Measurements from ENCODE around the gene SERPINB1. TPM values are rescaled to one million over a fixed set of nuclear protein-coding genes. Genes with fewer than 3 reads are reported as not detected.
"Not testable (repeated sequence)": the region's sequence is repeated elsewhere in the genome, so short reads cannot be mapped to it uniquely, and the experiment has no call there.

Gene SERPINB1
- 0.22 TPM in 1 of 2 replicates, not detected in the other for total RNA-seq (2014; rRNA removed; shearing (Covaris generic); ENCODE audit: low replicate concordance)

DNA sequence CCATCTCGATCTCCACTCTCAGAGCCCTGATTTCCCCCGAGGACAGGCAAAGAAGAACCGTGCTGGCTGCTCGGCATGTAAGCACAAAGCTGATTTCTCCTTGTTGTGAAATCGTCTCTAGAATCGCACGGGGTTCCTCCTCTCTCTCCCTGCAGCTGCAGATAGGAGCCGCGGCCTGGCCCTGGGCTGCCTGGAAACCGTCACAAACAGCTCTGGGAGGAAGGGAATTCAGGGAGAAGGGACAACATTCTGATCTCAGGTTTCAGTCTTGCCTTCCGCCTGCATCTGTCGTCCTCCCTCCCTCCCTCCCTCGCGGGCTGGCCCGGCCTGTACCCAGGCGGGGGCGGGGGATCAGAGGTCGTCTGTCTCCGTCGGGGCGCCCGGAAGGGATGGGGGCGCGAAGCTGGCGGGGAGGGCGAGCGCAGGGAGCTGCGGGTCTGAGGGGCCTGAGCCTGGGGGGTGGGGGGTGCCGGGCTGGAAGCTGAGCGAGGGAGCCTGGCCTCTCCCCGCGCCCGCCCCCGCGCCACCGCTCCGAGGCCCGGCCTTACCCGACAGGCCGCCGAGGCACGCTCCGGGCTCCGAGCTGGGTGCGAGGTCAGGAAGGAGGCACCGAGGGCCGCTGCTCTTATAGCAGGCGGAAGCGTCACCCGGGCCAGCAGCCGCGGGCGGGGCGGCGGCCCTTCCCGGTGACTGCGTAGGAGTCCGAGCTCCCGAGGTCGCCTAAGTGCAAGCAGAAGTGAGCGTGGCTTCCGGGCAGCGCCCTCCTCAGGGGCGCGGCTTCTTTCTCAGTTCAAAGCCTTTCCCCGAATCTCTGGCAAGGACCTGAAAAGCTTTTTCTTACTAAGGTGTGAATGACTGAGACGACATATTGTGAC lies at the start of gene SERPINB1:
Gene SERPINB1, minus strand, starts transcription at position 600 of the 875 bp plus-strand sequence. CDS start 1,277 bp downstream, outside the sequence.
- Histone ChIP-seq H3K27me3 (ENCODE audit: low read length) (no peaks in the 10 kb centered on the region), H3K27ac (ENCODE audit: low read length) (no peak within 1 kb of the TSS), H3K36me3 (ENCODE audit: insufficient read depth, low read length) (no peaks in the 10 kb centered on the region), H3K9me2 (replicated peaks; ENCODE audit: insufficient read depth, low read length) (no peaks in the 10 kb centered on the region), H3K4me2 (ENCODE audit: low read depth, low read length, poor library complexity, severe bottlenecking) (no peak within 1 kb of the TSS), H4K20me1 (ENCODE audit: insufficient read depth, low read depth, low read length) (no peaks in the 10 kb centered on the region), H3K9ac (ENCODE audit: low read length) (no peak within 1 kb of the TSS), H3K79me2 (ENCODE audit: low read length) (no peaks in the 10 kb centered on the region), H3K4me3 (ENCODE audit: low read length) (no peak within 1 kb of the TSS), H3K9me3 (ENCODE audit: low read length) (no peaks in the 10 kb centered on the region), H3K4me1 (ENCODE audit: low read length) (peaks cover 14% of the 10 kb centered on the region), H2AFZ (ENCODE audit: low read length) (no peak within 1 kb of the TSS)
- DNase-seq: no peak

DNA sequence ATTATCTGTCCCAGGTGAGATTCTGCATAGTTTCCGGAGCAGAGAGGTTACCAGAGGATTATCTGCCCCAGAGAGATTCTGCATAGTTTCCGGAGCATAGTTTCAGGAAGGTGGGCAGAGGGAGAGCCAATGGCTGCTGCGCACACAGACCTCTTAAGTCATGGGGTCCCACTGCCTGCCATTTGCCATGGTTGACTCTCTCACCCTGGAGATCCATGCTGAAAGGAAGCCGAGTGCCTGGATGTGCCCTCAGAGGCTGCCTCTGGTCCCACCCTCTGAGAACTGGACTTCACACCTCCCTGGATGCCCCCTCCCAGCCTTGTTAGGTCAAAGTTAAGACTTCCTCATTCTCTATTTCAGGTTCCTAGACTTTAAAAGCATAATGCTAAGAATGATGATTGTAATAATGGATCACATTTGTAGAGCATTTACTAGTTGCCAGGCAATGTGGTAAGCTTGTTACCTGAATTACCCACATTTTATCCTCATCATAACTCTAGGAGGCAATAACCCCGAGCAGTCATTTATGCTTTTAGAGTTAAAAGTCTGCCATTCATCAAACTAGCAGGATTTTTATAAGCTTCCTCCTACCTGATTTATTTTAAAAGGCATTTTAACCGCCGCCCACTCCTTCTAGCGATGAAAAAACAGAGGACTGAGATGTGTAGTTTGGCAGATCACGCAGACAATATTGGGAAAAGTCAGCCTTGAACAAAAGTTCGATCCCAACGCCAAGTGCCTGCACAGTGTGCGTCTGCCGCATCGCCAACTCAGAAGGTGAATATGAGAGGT lies 49.5 kb upstream of the SERPINB1 start:
- DNase-seq: no peak
- no peak overlapping the region for H3K4me3 ChIP-seq (ENCODE audit: low read length)
- peaks cover 20% of the 10 kb centered on the region for H3K4me1 ChIP-seq (ENCODE audit: low read length)
- peaks cover 4% of the 10 kb centered on the region for H3K79me2 ChIP-seq (ENCODE audit: low read length)
- H3K9ac ChIP-seq (ENCODE audit: low read length): no peak overlapping the region
- no peaks in the 10 kb centered on the region; the same call in 1 of the 2 replicates for H4K20me1 ChIP-seq (ENCODE audit: insufficient read depth, low read depth, low read length)
- H3K9me2 ChIP-seq (replicated peaks; ENCODE audit: insufficient read depth, low read length): no peaks in the 10 kb centered on the region
- no peak overlapping the region for H3K27ac ChIP-seq (ENCODE audit: low read length)
- H3K4me2 ChIP-seq (ENCODE audit: low read depth, low read length, poor library complexity, severe bottlenecking): no peak overlapping the region
- H3K9me3 ChIP-seq (ENCODE audit: low read length): no peaks in the 10 kb centered on the region
- H3K27me3 ChIP-seq (ENCODE audit: low read length): no peaks in the 10 kb centered on the region
- peaks cover 60% of the 10 kb centered on the region for H3K36me3 ChIP-seq (ENCODE audit: insufficient read depth, low read length)
- no peak overlapping the region for H2AFZ ChIP-seq (ENCODE audit: low read length)

DNA sequence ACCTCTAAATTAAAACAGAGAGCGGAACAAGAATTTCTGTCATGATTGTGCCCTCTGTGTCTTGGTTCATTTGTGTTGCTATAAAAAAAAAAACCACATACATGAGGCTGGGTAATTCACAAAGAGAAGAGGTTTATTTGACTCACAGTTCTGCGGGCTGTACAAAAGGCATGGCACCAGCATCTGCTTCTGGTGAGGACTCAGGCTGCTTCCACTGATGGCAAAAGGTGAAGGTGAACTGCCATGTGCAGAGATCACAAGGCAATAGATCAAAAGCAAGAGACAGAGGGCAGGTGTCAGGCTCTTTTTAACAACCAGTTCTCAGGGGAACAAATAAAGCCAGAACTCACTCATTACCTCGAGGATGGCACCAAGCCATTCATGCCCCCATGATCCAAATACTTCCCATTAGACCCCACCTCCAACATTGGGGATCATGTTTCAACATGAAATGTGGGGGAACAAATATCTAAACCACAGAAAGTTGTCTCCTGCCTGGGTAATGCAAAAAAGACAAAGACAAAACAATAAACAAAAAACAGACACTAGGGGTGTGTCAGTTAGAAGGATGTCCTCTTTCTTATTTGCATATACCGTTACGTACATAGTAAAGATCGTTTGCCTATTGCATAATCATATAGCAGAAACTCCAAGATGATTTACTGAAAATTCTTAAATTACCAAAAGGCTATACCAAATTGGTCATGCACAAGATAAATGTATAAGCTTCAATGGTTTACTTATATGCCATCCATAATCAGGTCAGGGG lies 44.5 kb upstream of the SERPINB1 start:
- Histone ChIP-seq H3K79me2 (ENCODE audit: low read length) (no peaks in the 10 kb centered on the region), H3K4me2 (ENCODE audit: low read depth, low read length, poor library complexity, severe bottlenecking) (peak overlapping the region; percentile 39), H4K20me1 (ENCODE audit: insufficient read depth, low read depth, low read length) (no peaks in the 10 kb centered on the region), H3K9me2 (replicated peaks; ENCODE audit: insufficient read depth, low read length) (no peaks in the 10 kb centered on the region), H3K9me3 (ENCODE audit: low read length) (no peaks in the 10 kb centered on the region), H3K4me3 (ENCODE audit: low read length) (peak overlapping the region; percentile 11; the same call in 1 of the 2 replicates), H3K9ac (ENCODE audit: low read length) (no peak overlapping the region), H3K4me1 (ENCODE audit: low read length) (peaks cover 58% of the 10 kb centered on the region), H2AFZ (ENCODE audit: low read length) (no peak overlapping the region), H3K27ac (ENCODE audit: low read length) (peak overlapping the region; percentile 89), H3K27me3 (ENCODE audit: low read length) (no peaks in the 10 kb centered on the region), H3K36me3 (ENCODE audit: insufficient read depth, low read length) (peaks cover 23% of the 10 kb centered on the region)
- peak; percentile 53 for DNase-seq

DNA sequence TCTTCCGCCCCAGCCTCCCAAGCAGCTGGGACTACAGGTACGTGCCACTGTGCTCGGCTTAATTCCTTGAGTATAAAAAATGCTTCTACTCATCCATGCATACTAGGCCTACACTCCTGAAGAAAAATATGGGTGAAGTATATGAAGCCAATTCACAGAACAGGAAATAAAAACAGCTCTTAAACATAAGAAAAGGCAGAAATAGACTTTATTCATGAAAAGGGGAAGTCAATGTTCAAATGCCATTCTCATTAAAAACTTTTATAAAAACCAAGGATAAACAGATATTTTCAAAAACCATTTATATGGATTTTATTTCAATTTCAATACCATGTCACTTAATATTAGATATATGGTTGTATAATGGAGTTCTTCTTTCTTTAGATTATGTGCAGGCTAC lies 43.1 kb upstream of the SERPINB1 start:
- peaks cover 72% of the 10 kb centered on the region for H3K4me1 ChIP-seq (ENCODE audit: low read length)
- H3K27me3 ChIP-seq (ENCODE audit: low read length): no peaks in the 10 kb centered on the region
- H3K79me2 ChIP-seq (ENCODE audit: low read length): no peaks in the 10 kb centered on the region
- H3K27ac ChIP-seq (ENCODE audit: low read length): peak overlapping the region; percentile 89
- H3K9me2 ChIP-seq (replicated peaks; ENCODE audit: insufficient read depth, low read length): no peaks in the 10 kb centered on the region
- H3K36me3 ChIP-seq (ENCODE audit: insufficient read depth, low read length): peaks cover 9% of the 10 kb centered on the region; the same call in 1 of the 2 replicates
- H2AFZ ChIP-seq (ENCODE audit: low read length): no peak overlapping the region
- no peak for DNase-seq
- no peak overlapping the region for H3K9ac ChIP-seq (ENCODE audit: low read length)
- H3K4me3 ChIP-seq (ENCODE audit: low read length): no peak overlapping the region
- no peaks in the 10 kb centered on the region for H3K9me3 ChIP-seq (ENCODE audit: low read length)
- peak overlapping the region; percentile 39 for H3K4me2 ChIP-seq (ENCODE audit: low read depth, low read length, poor library complexity, severe bottlenecking)
- no peaks in the 10 kb centered on the region for H4K20me1 ChIP-seq (ENCODE audit: insufficient read depth, low read depth, low read length)

DNA sequence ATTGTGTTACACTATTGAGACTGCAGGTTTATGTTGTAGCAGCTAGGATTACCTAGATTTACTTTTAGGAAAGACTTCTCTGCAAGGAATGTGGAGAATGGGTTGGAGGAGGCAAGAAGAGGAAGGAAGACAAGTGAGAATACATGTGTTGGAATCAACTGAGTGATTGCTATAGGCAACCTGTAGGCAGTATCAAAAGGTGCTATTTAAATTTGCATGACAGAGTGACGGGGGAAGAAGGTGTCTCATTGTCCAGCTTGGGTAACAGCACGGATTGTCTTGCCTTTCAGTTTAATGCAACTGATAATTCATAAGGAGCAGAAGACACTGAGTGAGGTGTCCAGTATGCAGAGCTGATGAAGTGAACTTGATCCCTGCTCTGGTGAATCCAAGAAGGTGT lies 42.0 kb upstream of the SERPINB1 start:
- Histone ChIP-seq H3K9ac (ENCODE audit: low read length) (no peak overlapping the region), H3K27me3 (ENCODE audit: low read length) (no peaks in the 10 kb centered on the region), H3K4me1 (ENCODE audit: low read length) (peaks cover 83% of the 10 kb centered on the region), H3K9me2 (replicated peaks; ENCODE audit: insufficient read depth, low read length) (no peaks in the 10 kb centered on the region), H3K9me3 (ENCODE audit: low read length) (no peaks in the 10 kb centered on the region), H3K4me3 (ENCODE audit: low read length) (no peak overlapping the region), H2AFZ (ENCODE audit: low read length) (no peak overlapping the region), H3K4me2 (ENCODE audit: low read depth, low read length, poor library complexity, severe bottlenecking) (no peak overlapping the region), H3K36me3 (ENCODE audit: insufficient read depth, low read length) (0 out of 2 replicates have a peak, but pooled peaks cover 7% of the 10 kb centered on the region), H3K27ac (ENCODE audit: low read length) (peak overlapping the region; percentile 89), H4K20me1 (ENCODE audit: insufficient read depth, low read depth, low read length) (no peaks in the 10 kb centered on the region), H3K79me2 (ENCODE audit: low read length) (no peaks in the 10 kb centered on the region)
- no peak for DNase-seq

DNA sequence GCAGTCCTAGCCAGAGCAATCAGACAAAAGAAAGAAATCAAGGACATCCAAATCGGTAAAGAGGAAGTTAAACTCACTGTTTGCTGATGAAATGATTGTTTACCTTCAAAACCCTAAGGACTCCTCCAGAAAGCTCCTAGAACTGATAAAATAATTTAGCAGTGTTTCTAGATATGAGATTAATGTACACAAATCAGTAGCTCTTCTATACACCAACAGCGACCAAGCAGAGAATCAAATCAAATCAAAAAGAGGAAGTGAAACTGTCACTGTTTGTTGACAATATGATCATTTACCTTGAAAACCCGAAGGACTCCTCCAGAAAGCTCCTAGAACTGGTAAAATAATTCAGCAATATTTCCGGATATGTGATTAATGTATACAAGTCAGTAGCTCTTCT lies 39.8 kb upstream of the SERPINB1 start:
- Histone ChIP-seq H3K27ac (ENCODE audit: low read length) (peak overlapping the region; percentile 58), H3K4me2 (ENCODE audit: low read depth, low read length, poor library complexity, severe bottlenecking) (peak overlapping the region; percentile 29), H3K4me3 (ENCODE audit: low read length) (no peak overlapping the region), H3K9me2 (replicated peaks; ENCODE audit: insufficient read depth, low read length) (no peaks in the 10 kb centered on the region), H3K36me3 (ENCODE audit: insufficient read depth, low read length) (no peaks in the 10 kb centered on the region), H3K4me1 (ENCODE audit: low read length) (peaks cover 88% of the 10 kb centered on the region), H2AFZ (ENCODE audit: low read length) (no peak overlapping the region), H3K27me3 (ENCODE audit: low read length) (no peaks in the 10 kb centered on the region), H3K79me2 (ENCODE audit: low read length) (no peaks in the 10 kb centered on the region), H3K9me3 (ENCODE audit: low read length) (no peaks in the 10 kb centered on the region), H4K20me1 (ENCODE audit: insufficient read depth, low read depth, low read length) (no peaks in the 10 kb centered on the region), H3K9ac (ENCODE audit: low read length) (no peak overlapping the region)
- peak; percentile 65 for DNase-seq

DNA sequence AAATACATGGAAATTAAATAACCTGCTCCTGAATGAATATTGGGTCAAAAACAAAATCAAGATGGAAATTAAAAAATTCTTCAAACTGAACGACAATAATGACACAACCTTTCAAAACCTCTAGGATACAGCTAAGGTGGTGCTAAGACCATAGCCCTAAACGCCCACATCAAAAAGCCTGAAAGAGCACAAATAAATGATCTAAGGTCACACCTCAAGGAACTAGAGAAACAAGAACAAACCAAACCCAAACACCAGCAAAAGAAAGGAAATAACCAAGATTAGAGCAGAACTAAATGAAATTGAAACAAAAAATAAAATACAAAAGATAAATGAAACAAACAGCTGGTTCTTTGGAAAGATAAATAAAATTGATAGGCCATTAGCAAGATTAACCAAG lies 38.5 kb upstream of the SERPINB1 start:
- not testable (repeated sequence) for H3K9me3 ChIP-seq (ENCODE audit: low read length); DNase-seq; H3K9ac ChIP-seq (ENCODE audit: low read length); H3K4me2 ChIP-seq (ENCODE audit: low read depth, low read length, poor library complexity, severe bottlenecking); H3K4me3 ChIP-seq (ENCODE audit: low read length); H2AFZ ChIP-seq (ENCODE audit: low read length); H3K27me3 ChIP-seq (ENCODE audit: low read length); H4K20me1 ChIP-seq (ENCODE audit: insufficient read depth, low read depth, low read length); H3K36me3 ChIP-seq (ENCODE audit: insufficient read depth, low read length); H3K79me2 ChIP-seq (ENCODE audit: low read length); H3K9me2 ChIP-seq (replicated peaks; ENCODE audit: insufficient read depth, low read length)
- H3K4me1 ChIP-seq (ENCODE audit: low read length): peaks cover 86% of the 10 kb centered on the region
- H3K27ac ChIP-seq (ENCODE audit: low read length): peak overlapping the region; percentile 58; the same call in 1 of the 2 replicates

Data from Karpas-422 (cell line).